ACHN (cell line): Measurements from ENCODE around the gene STAG1.
"Not testable (repeated sequence)": the region's sequence is repeated elsewhere in the genome, so short reads cannot be mapped to it uniquely, and the experiment has no call there.

Experiments used
- DNase-seq: peaks from one replicate; pipeline ENCODE4 v3.0.0-alpha.2; 2015
- in situ Hi-C: cut with HindIII; loops from 2 replicates; pipeline ENCODE4 v1.10.0; 2017; ENCODE audit warnings: low sequenced_read_pairs, low pct_ligation_motif_present, low pct_unique_long_range_greater_than_20kb

The STAG1 gene

GRCh38 chr3:136752172-136752421 is at the start of gene STAG1:
TSS of gene STAG1 (minus strand) at chr3:136752378. CDS start at chr3:136630898, 121,480 bp downstream.
- no peak for DNase-seq
- in situ Hi-C loops, result loop anchor here (10.0 kb wide), 1 partner anchor 263 kb away; no protein-coding TSS in a partner anchor

- in situ Hi-C loops, result not testable (repeated sequence)
These were observed 49.0 kb upstream of the STAG1 start for GRCh38 chr3:136801146-136801545.

GRCh38 chr3:136792556-136793330 is 40.6 kb upstream of the STAG1 start:
- in situ Hi-C loops, result no loop called here
- DNase-seq, result no peak

More at GRCh38 chr3:136801146-136801545, 49.0 kb upstream of the STAG1 start:
- DNase-seq, result not testable (repeated sequence)

GRCh38 chr3:136790786-136791185 is 38.6 kb upstream of the STAG1 start:
- in situ Hi-C loops, result no loop called here

GRCh38 chr3:136789976-136790375 is 37.8 kb upstream of the STAG1 start:
- in situ Hi-C loops, result no loop called here
- DNase-seq, result no peak

More at GRCh38 chr3:136790786-136791185, 38.6 kb upstream of the STAG1 start:
- DNase-seq, result no peak

- DNase-seq, result no peak
- in situ Hi-C loops, result no loop called here
These were observed 36.0 kb upstream of the STAG1 start for GRCh38 chr3:136788154-136788553.

GRCh38 chr3:136787349-136787748 is 35.2 kb upstream of the STAG1 start:
- in situ Hi-C loops, result no loop called here
- no peak for DNase-seq

- in situ Hi-C loops, result no loop called here
- DNase-seq, result no peak
These were observed 31.6 kb upstream of the STAG1 start for GRCh38 chr3:136783708-136784191.

GRCh38 chr3:136780741-136781140 is 28.6 kb upstream of the STAG1 start:
- in situ Hi-C loops, result no loop called here
- no peak for DNase-seq

- DNase-seq, result peak; percentile 63
- in situ Hi-C loops, result no loop called here
These were observed 26.7 kb upstream of the STAG1 start for GRCh38 chr3:136778865-136779264.

- DNase-seq, result peak; percentile 17
- in situ Hi-C loops, result no loop called here
These were observed 20.5 kb upstream of the STAG1 start for GRCh38 chr3:136772709-136773108.

- DNase-seq, result peak; percentile 38
- in situ Hi-C loops, result loop anchor here (10.0 kb wide), 1 partner anchor 256 kb away; no protein-coding TSS in a partner anchor
These were observed 6.3 kb upstream of the STAG1 start for GRCh38 chr3:136758160-136759102.

GRCh38 chr3:136755192-136755591 is 3.0 kb upstream of the STAG1 start:
- in situ Hi-C loops, result loop anchor here (10.0 kb wide), 1 partner anchor 260 kb away; no protein-coding TSS in a partner anchor

GRCh38 chr3:136753326-136753939 is 1.3 kb upstream of the STAG1 start:
- in situ Hi-C loops, result loop anchor here (10.0 kb wide), 1 partner anchor 261 kb away; no protein-coding TSS in a partner anchor
- peak; percentile 19 for DNase-seq

More at GRCh38 chr3:136755192-136755591, 3.0 kb upstream of the STAG1 start:
- no peak for DNase-seq

- in situ Hi-C loops, result loop anchor here (10.0 kb wide), 1 partner anchor 262 kb away; no protein-coding TSS in a partner anchor
- DNase-seq, result peak; percentile 95
These were observed 496 bp upstream of the STAG1 start for GRCh38 chr3:136752422-136753325.

GRCh38 chr3:136751316-136752171 is 634 bp downstream of the STAG1 start:
- peak; percentile 70 for DNase-seq
- in situ Hi-C loops, result loop anchor here (10.0 kb wide), 1 partner anchor 263 kb away; no protein-coding TSS in a partner anchor

GRCh38 chr3:136750897-136751315 is 1.3 kb downstream of the STAG1 start:
- in situ Hi-C loops, result loop anchor here (10.0 kb wide), 1 partner anchor 264 kb away; no protein-coding TSS in a partner anchor
- DNase-seq, result peak; percentile 36
